GM19193 (cell line): Measurements from ENCODE around the gene CEACAM8.

Experiments used
- POLR2A ChIP-seq: IDR thresholded peaks from 4 replicates; pipeline ENCODE4 v1.6.1; 2011; ENCODE audit not compliant: insufficient read depth, insufficient read length; ENCODE audit errors: extremely low read depth

Gene CEACAM8

DNA sequence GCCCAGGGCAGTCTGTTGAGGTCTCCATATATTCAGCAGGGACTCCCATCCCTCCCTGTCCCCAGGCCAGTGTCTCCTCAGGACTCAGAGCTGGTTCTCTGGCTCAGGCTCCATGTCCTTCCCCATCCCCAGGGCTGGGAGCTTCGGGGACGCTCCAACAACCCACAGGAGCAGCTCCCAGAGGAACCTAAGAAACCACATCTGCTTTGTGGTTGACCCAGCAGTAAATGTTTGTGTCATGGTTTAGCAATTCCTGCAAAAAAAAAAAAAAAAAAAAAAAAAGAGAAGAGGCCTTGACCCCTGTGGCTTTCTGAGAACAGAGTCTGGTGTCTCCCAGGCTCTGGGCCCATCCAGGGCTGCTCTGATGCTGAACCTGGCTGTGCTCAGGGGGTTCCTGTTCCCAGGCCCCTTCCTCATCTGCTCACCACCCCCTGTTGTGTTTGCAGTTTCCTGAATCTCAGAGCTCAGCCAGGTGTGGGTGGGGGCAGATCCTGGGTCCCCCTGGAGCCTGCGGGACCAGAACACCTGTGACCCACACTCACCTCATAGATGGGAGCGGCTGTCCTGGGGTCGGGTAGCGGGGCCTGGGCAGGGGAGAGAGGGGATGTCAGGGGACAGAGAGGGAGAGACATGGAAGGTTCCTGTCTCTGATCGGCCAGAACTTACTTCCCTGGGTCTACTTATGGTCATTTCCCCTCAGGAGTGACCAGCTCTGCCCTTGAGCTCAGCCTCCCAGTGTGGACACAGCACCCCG lies 41.3 kb downstream of the CEACAM8 start:
- no peak for TF ChIP-seq POLR2A

DNA sequence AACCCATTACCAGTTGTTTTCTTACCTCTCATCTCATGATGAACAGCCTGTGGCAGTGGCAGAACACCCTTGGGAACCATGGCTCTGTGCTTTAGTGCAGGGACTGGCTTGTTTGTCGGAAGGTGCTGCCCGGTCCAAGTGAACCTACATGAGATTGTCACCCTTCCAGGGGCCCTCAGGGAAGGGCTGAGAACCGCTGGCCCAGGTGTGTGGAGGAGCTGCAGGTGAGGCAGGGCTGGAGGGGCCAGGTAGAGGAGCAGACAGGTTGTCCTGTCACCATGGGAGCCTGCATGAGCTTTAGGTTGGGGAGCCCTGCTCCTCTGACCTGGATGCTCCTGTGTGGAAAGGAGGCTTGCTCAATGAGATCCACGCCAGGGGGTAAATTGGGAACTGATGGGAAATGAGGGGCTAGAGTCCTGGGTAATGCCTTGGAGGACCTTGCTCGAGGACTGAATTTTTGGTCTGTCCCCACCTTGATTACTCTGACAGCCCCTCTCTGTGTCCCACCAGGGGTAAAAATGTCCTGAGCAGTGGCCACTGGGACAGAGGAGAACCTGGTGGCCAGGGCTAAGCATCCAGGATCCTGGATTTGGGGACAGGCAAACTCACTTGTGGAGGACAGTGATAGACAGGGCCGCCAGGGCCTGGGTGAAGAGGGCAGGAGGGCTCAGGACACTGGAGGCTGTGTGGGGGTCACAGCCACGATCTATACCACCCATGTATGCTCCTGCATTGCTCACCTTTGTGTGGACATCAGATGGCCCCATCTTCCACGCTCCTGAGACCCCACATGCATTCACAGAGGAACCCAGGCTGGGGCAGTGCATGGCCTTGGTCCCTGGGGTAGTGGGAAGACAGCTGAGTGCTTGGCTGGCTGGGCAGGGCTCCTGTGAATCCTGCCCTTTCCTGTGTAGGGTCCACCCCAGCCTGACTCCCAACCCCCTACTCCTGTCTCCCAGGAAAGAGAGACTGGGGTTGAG lies 42.3 kb downstream of the CEACAM8 start:
- no peak for TF ChIP-seq POLR2A

DNA sequence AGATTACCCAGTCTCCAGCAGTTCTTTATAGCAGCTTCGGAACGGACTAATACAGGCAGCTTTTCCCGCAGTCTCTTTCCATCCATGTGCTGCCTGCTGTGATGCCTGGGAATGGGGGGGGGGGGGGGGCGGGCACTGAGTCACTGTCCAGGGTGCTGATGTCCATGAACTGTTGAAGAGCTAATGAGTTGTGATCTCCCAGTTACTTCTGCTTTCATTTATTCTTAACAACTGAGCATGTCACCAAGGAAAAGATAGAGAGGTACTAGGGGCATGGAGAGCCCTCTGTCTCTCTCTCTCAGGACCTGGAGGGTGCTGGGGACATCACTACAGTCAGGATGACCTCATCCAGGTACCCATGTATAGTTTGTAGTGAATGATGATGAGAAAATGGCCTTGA lies 46.2 kb downstream of the CEACAM8 start:
- no peak for TF ChIP-seq POLR2A

DNA sequence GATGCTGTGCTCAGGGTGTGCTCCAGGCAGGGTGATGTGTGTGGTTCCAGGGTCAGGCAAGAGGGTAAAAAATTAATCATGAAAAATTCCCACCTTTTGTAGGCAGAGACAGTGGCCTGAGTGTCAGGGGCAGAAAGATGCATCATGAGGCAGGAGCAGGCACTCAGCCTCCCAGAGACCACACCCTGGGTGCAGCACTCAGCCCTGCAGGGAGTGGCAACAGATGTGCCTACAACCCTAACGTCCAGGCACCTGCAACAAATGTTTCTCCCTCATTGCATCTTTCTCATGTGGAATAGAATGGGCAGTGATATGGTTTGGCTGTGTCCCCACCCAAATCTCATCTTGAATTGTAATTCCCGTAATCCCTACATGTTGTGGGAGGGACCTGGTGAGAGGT lies 46.8 kb downstream of the CEACAM8 start:
- TF ChIP-seq POLR2A, result no peak

DNA sequence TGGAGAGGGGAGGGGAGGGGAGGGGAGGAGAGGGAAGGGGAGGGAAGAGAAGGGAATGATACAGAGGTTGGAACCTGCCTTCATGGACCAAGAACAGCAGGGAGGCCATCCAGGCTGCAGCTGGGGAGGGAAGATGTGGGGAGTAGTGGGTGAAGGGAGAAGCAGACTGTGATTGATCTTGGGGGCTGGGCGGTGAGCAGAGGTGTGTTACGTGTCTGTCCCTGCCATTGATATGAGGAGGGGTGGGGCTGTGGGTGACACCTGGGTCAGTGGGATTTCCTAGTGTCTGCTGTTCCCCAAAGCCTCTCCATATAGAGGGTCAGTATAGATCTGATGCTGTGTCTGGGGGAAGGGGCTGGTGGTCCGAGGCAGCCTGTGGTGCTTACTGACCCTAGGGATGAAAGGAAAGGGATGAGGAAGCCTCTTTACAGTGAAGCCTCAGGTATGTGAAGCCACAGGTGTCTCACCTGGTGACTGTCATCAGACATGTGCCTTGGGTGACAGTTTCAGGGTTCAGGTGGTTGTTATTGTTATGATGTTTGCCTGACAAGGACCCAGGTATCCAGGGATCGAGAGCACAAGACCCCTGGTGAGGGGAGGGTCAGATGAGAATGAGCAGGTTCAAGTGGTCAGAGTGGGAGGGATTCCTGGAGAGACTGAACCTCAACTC lies 47.8 kb downstream of the CEACAM8 start:
- no peak for TF ChIP-seq POLR2A

DNA sequence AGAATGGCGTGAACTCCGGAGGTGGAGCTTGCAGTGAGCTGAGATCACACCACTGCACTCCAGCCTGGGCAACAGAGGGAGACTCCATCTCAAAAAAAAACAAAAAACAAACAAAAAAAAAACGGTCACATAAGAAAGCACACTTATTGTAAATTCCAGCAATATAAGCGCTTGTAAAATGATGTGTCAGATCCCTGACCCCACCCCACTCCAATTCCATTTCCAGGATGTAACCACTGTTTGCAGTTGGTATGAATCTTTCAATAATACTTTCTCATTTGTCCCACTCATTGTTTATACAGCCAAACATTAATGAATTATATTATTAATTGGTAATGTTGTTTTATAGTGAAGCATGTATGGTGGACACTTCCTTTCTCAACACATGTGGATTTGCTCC lies 50.6 kb downstream of the CEACAM8 start:
- no peak for TF ChIP-seq POLR2A

DNA sequence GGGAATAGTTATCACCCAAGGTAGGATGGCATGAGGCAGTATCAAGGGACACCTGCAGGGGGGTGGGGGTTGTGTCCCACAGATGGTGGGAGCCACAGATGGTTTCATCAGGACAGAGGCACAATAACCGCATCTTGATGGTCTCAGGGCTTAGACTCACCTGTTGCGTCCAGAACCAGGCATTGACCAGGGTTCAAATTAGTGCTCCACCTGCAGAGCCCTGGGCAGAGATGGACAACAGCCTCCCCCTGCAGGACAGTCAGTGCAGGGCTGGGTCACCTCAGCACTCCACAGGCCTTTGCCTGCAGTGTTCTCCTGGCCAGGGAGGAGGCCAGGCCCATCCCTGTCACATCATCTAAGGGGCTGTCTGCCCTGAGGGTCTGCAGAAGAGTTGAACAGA lies 51.9 kb downstream of the CEACAM8 start:
- no peak for TF ChIP-seq POLR2A

DNA sequence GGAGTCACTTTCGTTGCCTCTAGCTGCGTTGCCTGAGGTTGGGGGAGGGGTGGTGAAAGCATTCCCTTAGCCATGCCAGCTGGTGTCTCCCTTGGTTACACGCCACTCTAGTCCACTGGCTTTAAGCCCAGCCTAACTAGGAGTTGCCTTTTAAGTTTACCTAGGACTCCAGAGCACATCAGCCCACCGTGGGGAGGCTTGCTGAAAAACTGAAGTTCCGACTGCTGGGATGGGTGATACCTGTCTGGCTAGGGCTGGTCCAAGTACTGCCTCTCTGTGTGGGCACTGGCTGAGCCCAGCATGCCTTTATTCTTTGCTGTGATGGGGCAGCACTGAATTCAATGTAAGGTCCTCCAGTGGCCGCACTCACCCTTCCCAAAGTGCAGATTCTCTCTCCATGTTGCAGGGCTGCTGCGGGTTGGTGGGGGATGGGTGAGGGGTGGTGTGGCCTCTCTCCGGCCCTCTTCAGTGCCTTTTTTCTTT lies 54.6 kb downstream of the CEACAM8 start:
- TF ChIP-seq POLR2A, result no peak

DNA sequence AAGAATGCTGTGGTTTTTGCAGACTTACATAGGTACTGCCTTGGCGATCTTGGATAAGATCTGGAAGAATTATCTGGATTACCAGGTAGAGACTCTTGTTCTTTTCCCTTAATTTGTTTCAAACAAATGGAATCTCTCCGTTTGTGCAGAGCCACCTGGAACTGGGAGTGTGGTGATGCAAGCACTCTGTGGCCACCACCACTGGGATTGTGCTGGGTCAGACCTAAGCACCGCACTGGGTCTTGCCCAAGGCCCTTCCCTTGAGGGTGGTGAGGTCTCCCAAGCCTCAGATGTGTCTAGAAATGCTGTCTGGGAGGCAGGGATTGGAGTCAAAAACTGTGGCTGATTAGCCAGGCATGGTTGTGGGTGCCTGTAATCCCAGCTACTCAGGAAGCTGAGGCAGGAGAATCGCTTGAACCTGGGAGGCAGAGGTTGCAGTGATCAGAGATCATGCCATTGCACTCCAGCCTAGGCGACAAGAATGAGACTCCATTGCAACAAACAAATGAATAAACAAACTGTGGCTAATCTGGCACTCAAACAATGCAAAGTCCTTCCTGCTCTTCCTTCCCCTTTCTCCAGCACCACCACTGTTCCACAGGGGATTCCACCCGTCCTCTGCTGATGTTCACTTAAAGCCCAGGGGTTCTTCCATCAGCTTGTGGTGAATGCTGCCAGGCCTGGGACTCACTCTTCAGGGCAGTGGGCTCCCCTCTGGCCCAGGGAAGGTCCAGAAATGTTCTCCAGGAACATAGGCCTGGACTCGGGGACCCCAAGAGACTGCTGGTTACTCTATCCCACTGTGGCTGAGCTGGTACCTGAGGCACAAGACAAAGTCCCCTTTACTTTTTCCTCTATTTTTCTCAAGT lies 55.6 kb downstream of the CEACAM8 start:
- TF ChIP-seq POLR2A, result no peak

DNA sequence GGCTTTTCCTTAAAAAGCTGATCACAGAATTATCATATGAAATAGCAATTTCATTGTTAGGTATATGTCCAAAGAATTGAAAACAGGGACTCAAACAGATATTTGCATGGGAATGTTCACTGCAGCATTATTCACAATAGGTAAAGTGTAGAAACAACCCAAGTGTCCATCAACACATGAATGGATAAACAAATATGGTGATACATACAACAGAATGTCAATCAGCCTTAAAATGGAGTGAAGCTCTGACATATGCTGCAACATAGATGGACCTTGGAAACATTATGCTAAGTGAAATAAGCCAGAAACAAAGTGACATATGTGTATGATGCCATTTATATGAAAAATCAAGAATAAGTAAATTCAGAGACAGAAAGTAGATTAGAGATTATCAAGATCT lies 60.3 kb downstream of the CEACAM8 start:
- no peak for TF ChIP-seq POLR2A

DNA sequence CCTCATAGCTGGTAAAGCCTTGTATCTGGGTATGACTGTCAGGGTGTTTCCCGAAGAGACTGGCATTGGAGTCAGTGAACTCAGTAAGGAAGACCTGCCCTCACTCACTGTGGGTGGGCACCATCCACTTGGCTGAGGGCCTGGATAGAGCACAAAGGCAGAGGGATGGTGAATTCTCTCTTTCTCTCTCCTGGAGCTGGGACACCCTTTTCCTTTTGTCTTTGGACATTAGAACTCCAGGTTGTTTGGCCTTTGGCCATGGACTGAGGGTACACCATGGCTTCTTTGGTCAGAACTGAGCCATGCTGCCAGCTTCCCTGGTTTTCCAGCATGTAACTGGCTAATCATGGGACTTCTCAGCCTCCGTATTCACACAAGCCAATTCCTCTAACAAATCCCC lies 61.8 kb downstream of the CEACAM8 start:
- no peak for TF ChIP-seq POLR2A

DNA sequence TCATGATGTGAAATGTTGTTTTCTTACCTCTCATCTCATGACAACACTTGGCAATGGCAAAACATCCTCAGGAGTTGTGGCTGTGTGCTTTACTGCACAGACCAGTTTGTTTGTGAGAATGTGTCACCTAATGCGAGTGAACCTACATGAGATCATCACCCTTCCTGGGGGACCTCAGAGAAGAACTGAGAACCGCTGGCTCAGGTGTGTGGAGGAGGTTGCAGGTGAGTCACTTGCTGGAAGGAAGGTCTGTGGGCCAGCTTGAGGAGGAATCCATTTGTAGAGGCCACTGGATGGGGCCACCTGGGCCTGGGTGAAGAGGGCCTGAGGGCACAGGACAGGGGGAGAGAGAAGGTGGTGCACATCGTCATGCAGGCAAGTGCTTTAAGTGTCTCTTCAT lies 63.4 kb downstream of the CEACAM8 start:
- no peak for TF ChIP-seq POLR2A
